NK-92 (cell line): ENCODE data around the gene OR2AG1.

Experiments
- DNase-seq: peaks from one replicate; lab custom pipeline; 2025; ENCODE audit not compliant: unreplicated experiment; lab: John Stamatoyannopoulos, UW

OR2AG1 gene

GRCh38 chr11:6782720-6783119 lies at the start of gene OR2AG1:
OR2AG1 (plus strand) TSS chr11:6783020; CDS start chr11:6785038, 2,018 bp downstream.
- DNase-seq = no peak

DNA sequence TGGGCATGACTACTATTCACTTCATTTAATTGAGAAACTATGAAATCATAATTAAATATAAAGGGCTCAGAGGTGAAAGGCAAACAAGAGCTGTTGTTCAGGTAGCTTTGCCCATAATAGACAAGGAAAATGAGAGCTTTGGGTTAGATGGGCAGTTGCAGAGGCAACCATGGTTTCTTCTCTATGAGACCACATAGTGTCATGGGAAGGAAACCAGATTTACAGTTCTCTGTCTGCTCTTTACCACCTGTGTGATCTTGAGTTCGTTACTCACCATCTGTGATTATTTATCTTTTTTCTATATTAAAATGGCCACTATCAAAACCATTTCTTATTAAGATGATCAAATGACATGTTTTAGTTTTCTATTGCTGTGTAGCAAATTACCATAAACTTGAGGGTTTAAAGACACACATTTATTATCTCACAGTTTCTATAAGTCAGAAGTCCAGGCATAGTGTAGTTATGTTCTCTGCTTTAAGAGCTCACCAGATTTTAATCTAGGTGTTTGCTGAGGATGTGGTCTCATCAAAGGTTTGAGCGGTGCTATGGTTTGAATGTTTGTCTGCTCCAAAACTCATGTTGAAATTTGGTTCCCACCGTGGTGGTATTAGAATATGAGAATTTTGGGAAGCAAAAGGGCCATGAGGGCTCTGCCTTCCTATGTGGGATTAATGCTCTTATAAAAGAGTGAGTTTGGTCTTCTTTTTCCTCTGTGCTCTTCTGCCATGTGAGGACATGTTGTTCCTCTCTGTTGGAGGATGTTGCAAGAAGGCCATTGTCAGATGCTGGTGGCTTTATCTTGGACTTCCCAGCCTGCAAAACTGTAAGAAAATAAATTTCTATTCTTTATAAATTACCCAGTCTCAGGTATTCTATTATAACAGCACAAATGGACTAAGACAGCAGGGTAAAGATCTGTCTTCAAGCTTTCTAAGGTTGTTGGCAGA lies 49.2 kb upstream of the OR2AG1 start:
- DNase-seq = no peak

GRCh38 chr11:6734616-6735015 lies 48.2 kb upstream of the OR2AG1 start:
- no peak for DNase-seq

DNA sequence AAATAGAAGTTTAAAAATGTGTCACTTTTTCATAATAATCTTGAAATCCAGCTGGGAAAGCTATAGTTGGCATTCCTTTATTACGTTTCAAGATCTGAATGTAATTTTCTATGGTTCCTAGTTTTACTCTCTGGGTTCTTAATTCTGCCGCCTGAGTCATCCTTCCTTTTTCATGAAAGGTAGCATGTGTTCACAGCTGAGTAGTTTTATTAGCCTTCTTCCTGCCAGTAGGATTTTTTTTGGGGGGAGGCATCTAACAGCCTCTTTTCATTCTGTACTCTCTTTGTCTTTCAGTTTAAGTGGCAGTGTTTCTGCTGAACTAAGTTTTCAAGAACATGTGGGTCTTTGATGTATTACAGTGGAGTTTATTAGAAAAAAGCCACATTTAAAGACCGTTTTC lies 47.5 kb upstream of the OR2AG1 start:
- DNase-seq = no peak

DNA sequence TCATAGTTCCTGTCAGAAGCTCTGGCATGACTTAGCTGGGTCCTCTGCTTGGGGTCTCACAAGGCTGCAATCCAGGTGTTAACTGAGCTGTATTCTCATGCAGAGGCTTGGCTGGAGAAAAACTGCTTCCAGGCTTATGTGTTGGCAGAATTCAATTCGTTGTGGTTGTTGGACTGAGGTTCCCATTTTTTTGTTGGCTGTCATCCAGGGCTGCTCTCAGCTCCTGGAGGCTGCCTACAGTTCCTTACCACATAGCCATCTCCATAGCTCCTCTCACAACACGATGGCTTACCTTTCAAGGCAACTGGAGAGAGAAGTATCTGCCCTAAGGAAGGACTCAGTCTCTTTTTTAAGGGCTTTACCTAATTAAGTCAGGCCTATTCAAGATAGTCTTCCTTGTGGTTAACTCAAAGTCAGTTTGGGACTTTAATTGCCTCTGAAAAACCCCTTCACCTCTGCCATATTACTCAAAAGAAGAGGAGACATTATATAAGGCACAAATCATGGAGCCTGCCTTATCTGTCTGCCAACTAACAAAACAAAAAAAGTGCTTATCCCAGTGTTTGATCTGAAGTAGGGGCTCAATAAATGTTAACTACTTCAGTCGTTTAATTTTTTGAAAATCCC lies 46.2 kb upstream of the OR2AG1 start:
- DNase-seq = no peak

GRCh38 chr11:6737872-6738466 lies 44.9 kb upstream of the OR2AG1 start:
- no peak for DNase-seq

GRCh38 chr11:6738590-6738989 lies 44.2 kb upstream of the OR2AG1 start:
- no peak for DNase-seq

DNA sequence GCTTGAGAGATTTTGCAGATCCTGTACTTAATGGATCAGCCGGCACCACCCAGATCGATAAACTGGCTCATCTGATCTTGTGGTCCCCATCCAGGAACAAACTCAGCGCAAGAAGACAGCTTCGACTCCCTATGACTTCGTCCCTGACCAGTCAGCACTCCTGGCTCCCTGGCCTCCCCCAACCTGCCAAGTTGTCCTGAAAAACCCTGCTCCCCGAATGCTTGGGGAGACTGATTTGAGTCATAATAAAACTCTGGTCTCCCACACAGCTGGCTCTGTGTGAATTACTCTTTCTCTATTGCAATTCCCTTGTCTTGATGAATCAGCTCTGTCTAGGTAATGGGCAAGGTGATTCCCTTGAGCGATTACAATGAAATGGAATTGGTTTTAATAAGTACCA lies 40.6 kb upstream of the OR2AG1 start:
- DNase-seq = no peak

DNA sequence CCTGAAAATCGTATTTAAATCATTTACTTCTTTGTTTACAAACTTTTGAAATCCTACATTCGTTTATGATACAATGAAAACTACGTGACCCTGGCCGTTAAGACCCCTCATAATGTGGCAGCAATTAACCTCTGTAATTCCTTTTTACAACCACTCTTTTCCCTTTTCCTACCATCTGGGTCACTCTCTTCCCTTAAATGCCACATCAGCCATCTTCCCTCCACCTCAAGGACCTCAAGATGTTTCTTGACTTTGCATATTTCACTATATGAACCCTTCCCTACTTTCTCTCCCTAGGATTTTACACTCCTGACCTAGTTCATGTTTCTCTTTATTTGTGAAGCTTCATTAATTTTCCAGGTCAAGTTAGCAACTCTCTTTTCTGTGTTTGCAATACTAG lies 37.8 kb upstream of the OR2AG1 start:
- DNase-seq = no peak

GRCh38 chr11:6745465-6746015 lies 37.3 kb upstream of the OR2AG1 start:
- DNase-seq = no peak

DNA sequence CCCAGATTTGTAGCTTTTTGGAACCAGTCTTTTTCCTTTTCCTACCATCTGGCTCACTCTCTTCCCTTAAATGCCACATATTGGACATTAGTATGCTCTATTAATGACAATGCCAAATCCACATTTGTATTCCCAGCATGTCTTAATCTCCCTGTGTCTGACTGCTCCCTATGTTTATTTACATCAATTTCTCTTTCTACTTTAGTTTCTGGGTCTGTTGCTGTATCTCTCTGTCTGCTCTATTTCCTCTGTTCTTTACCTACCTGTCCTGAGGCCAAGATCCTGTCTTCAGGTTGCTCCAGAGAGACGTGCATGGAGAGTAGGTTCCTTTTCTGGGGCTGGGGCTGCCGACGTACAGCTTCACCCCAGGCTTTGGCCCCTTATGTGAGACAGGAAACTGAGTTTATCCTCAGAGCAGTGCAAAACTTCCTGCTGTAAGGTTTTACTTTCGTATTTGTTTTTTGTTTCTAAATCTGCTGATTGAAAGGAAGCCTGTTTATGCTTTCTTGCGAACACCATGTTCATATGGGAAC lies 36.7 kb upstream of the OR2AG1 start:
- DNase-seq = no peak

DNA sequence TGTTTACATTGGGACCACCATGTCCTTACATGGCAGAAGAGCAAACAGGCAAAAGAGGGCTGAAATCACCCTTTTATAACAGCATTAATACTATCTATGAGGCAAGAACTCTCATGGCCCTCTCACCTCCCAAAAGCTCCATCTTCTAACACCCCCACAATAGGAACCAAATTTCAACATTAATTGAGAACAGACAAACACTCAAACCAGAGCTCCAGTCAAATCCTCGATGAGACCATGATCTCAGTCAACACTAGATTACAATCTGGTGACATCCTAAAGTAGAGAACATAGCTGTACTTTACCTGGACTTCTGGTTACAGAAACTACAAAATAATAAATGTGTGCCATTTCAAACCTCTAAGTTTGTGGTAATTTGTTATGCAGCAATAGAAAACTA lies 36.2 kb upstream of the OR2AG1 start:
- no peak for DNase-seq

GRCh38 chr11:6747097-6747668 lies 35.6 kb upstream of the OR2AG1 start:
- no peak for DNase-seq

DNA sequence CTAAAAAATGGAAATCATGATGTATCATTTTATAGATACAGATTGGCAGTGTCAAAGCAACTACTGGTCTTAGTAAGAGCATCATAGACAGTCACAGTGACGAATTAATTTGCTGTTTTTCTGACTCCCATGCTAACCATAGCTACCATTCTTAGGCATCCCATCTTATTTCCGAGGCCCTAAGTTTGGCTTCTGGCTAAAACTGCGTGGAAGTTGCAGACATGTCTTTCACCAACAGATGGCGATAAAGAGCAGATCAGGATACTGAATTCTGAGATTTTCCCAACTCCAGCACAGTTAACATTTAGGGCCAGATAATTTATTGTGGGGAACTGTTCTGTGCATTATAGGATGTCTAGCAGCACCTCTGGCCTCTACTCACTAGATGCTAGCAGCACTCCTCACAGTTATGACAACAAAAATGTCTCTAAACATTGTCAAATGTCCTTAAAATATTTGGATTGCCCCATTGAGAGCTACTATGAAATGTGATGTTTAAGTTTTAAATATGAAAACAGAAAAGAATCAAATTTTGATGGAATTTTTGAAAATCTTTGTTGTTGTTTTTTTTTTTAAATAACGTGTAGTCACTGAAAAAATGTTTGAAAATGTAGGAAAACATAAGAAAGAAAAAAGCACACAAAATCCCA lies 27.4 kb upstream of the OR2AG1 start:
- no peak for DNase-seq

DNA sequence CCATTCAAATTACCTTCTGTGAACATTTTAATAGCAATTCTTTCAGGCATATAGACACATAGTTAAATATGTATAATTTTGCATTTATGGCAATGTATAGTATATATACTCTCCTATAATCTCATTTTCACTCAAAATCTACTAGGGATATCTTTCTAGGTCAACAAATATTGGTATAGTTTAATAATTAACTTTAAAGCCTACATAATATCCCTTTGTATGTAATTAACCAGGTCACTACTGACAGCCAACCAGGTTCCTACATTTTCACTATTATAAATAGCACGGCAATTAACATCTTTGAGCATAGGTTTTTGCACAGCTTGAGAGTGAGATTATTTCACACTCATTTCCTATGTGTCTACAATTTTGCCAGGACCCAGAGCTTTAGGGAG lies 26.9 kb upstream of the OR2AG1 start:
- DNase-seq = no peak

DNA sequence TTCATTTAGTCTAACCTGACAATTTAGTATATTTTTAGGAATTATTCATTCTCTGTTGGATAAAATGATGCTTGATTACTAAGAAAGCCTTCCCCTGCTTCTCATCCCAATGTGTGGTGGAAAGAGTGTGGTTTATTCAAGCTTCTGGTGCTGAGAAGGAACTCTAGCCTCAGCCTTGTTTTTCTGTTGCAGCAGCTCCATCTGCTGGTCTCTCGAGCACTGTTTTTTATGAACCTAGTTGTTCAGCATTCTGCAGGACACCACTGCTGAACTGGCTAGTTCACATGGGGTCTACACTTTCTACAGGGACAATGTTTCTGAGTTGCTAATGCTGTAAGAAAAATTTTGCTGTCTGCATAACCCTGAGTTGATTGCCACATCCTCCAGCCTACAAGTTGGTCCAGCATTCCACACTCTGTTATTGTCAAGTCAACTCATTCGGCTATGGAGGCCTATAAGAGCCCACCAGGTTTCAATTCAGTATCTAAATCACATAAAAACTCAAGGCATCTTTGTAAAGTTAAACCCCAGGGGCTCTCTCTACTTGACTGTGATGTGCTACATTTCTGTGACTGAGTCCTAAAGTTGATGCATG lies 25.4 kb upstream of the OR2AG1 start:
- DNase-seq = no peak

- DNase-seq = no peak
Observed at GRCh38 chr11:6771926-6772893, 10.6 kb upstream of the OR2AG1 start, which contains the start of gene OR2AG2. OR2AG2 (minus strand) TSS chr11:6771976; CDS start chr11:6768957, 3,019 bp downstream.

- no peak for DNase-seq
Observed at GRCh38 chr11:6778518-6778917, 4.3 kb upstream of the OR2AG1 start.

- DNase-seq = no peak
Observed at GRCh38 chr11:6780829-6781228, 2.0 kb upstream of the OR2AG1 start.
